GM19328 (cell line): ENCODE results near the gene FRYL.
"Not testable (repeated sequence)": the region's sequence is repeated elsewhere in the genome, so short reads cannot be mapped to it uniquely, and the experiment has no call there.

ENCODE experiments used
- ATAC-seq: cut with Tn5 transposase; IDR thresholded peaks from one replicate; pipeline ENCODE4 v1.9.1; 2021; ENCODE audit warnings: mild to moderate bottlenecking, moderate library complexity; ENCODE audit not compliant: unreplicated experiment

The FRYL gene

GRCh38 chr4:48786549-48786948 lies 6.5 kb upstream of the FRYL start:
- no peak for ATAC-seq

- ATAC-seq: no peak
These were observed 5.2 kb upstream of the FRYL start for GRCh38 chr4:48785302-48785701.

- ATAC-seq: no peak
These were observed 1.9 kb upstream of the FRYL start for GRCh38 chr4:48781968-48782367.

- ATAC-seq: no peak
These were observed 761 bp upstream of the FRYL start for GRCh38 chr4:48780865-48781214.

GRCh38 chr4:48779095-48779997 lies 733 bp downstream of the FRYL start:
- peak; percentile 25 for ATAC-seq

- ATAC-seq: no peak
These were observed 1.5 kb downstream of the FRYL start for GRCh38 chr4:48778431-48779094.

- no peak for ATAC-seq
These were observed 2.3 kb downstream of the FRYL start for GRCh38 chr4:48777739-48778138.

- ATAC-seq: no peak
These were observed 5.0 kb downstream of the FRYL start for GRCh38 chr4:48774760-48775710.

GRCh38 chr4:48772556-48772955 lies 7.5 kb downstream of the FRYL start:
- no peak for ATAC-seq

- no peak for ATAC-seq
These were observed 12.8 kb downstream of the FRYL start for GRCh38 chr4:48767055-48767929.

- no peak for ATAC-seq
These were observed 13.8 kb downstream of the FRYL start for GRCh38 chr4:48766131-48766792.

- ATAC-seq: no peak
These were observed 17.7 kb downstream of the FRYL start for GRCh38 chr4:48762408-48762807.

GRCh38 chr4:48761286-48761685 lies 18.8 kb downstream of the FRYL start:
- ATAC-seq: no peak

GRCh38 chr4:48758703-48759102 lies 21.4 kb downstream of the FRYL start:
- not testable (repeated sequence) for ATAC-seq

- ATAC-seq: no peak
These were observed 23.3 kb downstream of the FRYL start for GRCh38 chr4:48756689-48757220.

- no peak for ATAC-seq
These were observed 24.8 kb downstream of the FRYL start for GRCh38 chr4:48755281-48755680.

GRCh38 chr4:48753159-48753558 lies 26.9 kb downstream of the FRYL start:
- no peak for ATAC-seq

GRCh38 chr4:48752726-48753125 lies 27.4 kb downstream of the FRYL start:
- no peak for ATAC-seq

- no peak for ATAC-seq
These were observed 27.8 kb downstream of the FRYL start for GRCh38 chr4:48752246-48752645.
